ENCODE results near the gene BZW1.

The BZW1 gene

DNA sequence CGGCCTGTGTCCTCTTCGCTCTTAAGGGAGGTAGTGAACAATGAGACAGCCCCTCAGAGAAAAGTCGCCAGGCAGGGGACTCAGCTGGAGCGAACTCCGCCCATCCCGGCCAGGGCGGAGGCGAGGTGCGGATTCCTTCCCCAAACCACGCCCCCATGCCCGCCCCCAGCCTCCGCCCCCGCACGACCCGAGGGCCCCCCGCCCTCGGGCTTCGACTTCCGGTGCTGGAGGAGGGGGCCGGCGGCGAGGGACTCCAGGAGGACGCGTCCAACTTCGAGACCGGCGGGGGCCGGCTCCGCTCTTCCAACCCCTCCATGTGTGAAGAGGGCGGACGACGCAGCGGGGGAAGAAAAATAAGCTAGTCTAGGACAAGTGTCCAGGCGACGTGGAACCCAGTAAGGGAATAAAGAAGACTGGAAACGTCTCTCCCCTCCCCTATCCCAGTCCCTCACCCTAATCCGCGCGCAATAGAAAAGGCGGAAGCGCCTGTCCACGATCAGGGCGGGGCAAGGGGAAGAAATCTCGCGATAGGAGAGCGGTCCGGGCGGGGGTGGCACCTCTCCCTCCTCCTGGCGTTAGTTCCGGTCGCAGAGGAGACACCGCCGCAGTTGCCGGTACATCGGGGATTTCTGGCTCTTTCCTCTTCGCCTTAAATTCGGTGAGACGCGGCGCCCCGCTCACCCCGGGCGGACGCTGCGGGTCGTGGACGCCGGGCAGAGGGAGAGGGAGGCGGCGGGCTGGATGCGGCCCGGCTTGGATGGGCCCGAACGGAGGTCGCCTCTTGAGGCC lies at the start of gene BZW1:
TSS of gene BZW1 (plus strand) at position 578 of the 789 bp plus-strand sequence. CDS start 1,308 bp downstream, outside the sequence.
- FAIRE-seq = peak; percentile 83

DNA sequence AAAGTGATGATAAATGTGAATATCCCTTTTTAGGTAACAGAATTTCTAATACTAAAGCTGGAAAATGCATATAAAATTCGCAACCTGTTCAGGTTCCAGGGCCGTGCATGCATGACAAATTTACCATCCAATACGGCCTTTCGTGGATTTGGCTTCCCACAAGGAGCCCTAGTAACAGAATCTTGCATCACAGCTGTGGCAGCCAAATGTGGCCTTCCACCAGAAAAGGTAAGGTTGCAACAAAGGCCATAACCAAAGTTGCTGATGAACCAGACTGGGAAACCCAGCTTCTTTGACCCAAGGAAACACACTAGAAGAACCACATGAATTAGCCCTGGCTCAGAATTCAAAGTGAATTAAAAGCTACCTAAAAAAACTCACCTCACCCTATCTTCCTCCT lies 49.6 kb upstream of the BZW1 start:
- no peak for FAIRE-seq

DNA sequence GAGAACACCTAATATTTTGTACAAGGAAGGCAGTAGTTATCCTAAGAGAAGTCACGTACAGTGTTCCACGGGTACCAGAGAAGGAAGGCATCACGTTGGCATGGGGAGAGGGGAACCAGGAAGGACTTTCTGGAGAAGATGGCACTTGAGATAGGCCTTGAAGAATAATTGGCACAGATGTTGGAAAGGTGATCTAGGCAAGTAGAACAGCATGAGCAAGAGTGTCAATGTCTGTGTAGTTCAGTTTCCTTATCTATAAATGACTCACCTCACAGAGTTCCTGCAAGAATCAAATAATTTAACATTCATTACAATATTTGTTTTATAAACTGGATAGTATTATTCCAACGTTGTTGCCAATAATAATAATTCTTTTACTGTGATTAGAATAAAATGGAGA lies 48.3 kb upstream of the BZW1 start:
- no peak for FAIRE-seq

DNA sequence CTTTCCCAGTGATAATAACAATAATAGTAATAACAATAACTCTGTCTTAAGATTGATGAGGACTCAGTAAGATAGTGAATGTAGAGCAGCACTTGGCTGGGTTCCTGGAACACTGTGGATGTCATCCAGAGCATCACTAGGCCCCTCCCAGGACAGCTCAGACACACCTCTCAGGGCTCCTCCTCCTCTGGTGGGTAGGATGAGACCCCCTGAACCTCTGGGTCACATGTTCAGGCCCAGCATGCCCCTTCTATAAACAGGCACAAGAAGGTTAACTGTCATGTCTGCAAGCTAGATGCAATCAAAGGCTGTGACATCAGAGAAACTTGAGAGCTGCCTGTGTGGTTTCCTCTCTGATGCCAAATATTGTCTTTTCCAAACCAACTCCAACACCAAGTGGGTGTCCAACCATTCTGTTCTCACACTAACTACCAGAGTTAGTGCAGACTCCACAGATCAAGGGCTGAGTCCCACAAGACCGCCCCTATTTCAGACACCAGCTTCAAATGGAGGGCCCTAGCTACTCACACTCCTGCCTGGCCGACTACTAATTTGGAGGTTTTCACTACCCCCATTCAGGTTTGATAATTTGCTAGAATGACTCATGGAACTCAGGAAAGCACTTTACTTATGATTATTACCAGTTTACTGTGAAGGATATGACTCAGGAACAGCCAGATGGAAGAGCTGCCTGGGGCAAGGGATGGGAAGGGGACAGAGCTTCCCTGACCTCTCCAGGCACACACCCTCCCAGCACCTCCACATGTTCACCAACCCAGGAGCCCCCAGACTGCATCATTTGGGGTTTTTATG lies 46.4 kb upstream of the BZW1 start:
- FAIRE-seq = no peak

DNA sequence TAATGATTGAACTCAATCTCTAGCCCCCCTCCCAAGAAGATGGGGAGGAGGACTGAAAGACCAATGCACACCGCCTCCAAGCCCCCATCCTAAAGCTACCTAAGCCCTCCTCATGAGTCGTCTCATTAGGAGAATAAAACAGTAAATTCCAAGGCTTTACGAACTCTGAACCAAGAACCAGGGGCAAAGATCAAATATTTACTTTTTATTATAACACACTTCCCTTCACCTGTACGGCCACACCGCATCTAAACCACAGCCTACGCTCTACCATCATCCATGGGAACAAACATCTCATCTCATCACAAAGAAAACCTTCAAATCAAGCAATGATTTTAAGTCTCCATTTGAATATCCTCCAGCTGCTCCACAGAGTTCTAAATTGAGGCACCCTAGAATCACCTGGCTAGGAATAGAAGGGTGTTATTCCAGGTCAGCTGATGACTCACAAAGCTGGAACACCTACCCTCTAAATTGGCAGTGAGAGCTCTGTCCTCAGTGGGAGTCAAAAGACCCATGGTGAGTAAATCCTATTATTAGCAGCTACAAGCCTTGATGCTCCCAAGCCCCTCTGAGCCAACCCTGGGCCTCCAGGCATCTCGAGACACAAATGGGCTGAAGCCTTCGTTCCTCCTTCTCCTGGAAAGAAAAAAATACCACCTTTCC lies 45.6 kb upstream of the BZW1 start:
- FAIRE-seq = no peak

DNA sequence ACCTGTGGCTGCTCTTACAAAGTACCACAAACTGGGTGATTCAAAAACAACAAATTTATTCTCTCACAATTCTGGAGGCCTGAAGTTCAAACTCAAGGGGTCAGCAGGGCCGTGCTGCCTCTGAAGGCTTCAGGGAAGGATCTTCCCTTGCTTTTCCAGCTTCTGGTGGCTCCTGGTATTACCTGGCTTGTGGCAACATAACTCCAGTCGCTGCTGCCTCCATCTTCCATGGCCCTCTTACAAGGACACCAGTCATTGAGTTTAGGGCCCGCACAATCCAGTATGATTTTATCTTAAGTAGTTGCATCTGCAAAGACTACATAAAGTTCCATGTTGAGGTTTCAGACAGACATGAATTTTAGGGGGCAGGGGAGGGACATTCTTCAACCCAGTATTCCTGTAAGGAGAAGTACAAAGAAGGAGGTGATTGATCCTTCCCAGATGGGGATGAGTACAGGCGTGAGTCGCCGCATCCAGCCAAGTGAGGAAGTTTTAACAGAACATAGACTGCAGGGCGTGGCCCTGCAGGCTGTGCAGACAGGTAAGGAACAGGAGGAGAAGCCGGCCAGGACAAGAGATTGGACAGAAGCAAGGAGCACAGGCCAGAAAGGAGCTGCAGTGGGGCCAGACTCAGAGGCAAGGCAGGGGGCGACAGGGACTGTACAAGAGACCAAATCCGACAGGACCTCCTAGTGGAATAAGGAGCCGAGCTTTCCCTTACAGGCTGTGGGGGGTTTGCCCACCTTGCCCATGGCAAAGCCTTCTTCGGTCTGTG lies 44.4 kb upstream of the BZW1 start:
- FAIRE-seq = no peak

DNA sequence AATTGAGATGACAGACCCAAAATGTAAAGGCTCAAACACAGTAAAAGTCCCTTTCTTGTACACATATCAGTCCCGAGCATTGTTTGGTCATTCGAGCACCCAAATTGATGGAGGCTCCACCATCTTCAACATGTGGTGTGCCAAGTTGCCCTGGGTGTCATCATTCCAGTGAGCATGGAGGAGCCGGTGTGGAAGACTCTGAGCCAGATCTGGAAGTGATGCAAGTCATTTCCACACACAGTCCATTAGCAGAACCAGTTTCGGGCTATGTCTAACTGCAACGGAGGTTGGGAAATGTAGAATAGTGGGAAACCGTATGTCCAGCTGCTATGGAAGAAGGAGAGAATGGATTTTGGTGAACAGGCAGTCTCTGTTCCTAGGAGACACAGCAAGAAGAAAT lies 40.9 kb upstream of the BZW1 start:
- no peak for FAIRE-seq

DNA sequence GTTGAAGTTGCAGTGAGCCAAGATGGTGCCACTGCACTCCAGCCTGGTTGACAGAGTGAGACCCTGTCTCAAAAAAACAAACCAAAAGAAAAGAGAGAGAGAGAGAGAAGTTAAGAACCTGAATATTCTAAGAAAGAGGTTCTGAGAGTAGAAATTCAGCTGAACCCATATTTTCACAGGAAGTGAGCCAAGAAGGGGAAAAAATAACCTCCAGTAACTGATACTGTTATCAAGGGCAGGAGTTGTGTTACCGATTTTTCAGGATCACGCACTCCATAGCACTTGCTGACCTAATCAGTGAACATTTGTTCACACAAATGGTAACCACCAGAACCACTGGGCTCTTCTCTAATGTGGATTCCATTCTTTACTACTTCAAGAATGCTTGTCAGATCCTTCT lies 39.1 kb upstream of the BZW1 start:
- no peak for FAIRE-seq

DNA sequence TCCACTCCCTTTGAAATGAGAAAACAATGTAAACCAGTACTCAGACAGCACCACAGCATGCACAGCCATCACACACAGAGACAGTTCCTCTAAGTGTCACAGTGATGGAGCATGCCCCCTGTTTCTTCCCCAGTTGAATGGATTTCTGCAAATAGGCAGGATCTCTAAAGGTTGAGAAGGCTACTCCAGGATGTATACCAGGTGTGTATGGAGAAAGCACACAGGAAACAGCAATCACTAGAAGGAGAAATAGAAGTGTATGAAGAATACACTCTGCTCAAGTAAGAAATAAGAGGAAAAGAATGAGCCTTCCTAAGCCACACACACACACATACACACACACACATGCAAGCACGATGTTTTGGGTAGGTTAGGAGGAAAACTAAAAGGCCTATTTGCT lies 38.6 kb upstream of the BZW1 start:
- FAIRE-seq = no peak

DNA sequence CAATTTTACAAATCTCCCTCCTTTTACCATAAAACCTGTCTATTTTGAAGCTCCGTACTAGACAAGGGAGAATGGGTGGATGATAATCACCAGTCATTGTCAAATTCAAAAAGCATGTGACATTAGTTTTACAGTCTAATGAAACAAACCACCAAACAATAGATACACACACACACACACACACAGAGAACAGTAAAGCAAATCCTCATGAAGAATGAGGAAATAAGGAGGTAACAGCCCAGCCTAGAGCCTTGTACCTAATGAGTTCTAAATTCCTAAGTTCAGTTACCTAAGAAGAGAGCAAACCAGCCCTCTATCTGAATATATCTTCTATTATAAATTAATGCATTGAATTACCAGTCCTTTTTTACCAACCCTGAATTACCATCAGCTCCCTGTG lies 36.8 kb upstream of the BZW1 start:
- FAIRE-seq = no peak

DNA sequence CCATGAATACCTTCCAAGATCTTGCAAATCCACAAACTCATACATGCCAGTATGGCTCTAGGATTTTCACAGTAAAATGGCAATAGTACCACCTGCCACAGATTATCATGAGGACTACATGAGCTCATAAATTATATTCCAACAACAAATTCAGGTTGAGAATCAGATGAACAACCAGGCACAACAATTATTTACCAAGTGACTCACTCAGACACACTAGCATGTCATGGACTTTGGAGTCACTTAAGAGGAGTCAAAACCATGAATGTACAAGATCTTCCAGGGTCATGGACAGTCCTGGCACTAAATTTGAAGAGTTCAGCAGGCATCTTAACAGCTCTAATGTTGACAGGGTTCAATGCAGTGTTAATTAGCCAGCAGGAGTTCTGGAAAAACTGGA lies 34.4 kb upstream of the BZW1 start:
- no peak for FAIRE-seq

DNA sequence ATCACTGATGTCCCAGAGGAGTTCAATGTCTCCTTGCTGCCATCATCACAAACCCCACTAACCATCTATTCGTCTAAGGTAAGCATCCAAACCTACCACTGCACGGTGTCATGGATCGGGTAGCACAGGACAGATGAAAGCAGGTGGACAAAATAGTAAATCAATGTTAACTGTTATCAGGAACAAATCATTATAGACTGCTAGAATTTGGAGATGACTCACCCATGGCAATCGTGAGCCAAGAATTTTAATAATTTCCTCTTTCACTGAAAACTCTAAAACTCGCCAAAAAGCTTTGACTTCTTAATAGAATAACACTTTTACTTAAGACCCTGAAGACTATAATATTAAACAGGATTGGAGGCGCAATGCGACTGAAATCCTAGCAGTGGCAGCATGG lies 33.7 kb upstream of the BZW1 start:
- FAIRE-seq = no peak

DNA sequence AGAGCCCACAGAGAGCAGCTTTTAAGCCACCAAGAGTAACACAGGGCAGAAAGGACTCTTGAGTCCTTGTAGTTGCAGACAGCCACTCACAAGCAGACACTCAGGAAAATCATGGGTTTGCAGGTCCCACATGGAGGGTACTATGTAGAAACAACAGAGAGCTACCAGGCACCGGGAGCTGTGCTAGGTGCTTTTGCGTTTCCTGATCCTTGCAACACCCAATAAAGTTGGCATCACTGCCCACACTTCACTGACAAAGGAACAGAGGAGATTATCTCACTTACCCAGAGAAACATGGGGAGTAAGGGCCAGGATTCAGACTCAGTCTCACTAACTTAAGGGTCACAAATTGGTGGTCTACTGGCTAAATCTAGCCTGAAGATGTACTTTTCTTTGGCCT lies 32.5 kb upstream of the BZW1 start:
- no peak for FAIRE-seq

DNA sequence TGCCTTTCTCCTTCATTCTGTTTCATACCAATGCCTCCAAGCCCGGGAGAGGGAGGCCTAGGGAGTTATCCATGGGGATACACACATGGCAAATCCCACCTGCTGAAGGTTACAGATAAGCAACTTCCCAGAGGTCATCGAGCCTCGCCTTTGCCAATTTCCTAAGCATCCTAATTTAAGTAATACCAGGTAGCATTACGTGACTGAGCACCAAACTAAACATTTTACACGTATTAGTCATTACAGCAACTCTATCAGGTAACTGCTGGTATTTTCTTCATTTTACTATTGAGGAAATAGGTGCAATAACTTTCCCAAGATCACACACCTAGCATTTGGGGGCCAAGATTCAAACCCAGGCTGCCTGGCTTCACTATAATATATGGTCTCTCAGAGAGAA lies 30.1 kb upstream of the BZW1 start:
- FAIRE-seq = no peak

DNA sequence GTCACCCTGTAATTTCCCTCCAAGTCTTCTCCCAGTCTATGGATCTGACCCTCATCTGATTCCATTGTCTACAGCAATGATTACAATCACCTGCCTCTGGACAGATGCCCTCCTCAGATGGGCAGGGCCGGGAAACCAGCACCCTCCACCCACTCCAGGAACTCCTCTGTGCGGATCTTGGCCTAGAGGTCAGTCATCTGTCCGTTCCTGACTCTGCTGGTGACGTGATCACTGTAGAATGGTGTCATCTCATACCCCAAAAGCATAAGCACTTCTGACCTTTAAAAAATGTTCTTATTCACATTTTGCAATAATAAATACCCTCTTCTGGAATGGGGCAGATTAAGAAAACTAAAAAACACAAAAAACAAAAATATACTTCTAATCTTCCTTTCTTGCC lies 29.5 kb upstream of the BZW1 start:
- no peak for FAIRE-seq

DNA sequence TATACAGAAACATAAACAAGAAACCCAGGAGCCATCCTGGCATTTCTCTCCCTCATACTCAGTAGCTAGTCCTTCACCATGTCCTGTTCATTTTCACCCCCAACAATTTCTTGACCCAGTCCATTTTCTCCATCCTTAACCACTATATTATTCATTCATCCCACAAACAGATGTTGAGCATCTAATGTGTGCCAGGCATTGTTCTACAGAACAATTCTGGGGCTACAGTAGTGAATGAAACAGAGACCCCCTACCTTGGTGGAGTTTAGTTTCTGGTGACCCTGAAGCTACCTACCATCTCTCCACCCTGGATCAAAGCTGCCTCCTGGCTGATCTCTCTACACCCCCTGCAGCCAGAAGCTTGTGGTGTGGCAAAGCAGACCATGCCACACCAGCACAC lies 27.5 kb upstream of the BZW1 start:
- FAIRE-seq = no peak

DNA sequence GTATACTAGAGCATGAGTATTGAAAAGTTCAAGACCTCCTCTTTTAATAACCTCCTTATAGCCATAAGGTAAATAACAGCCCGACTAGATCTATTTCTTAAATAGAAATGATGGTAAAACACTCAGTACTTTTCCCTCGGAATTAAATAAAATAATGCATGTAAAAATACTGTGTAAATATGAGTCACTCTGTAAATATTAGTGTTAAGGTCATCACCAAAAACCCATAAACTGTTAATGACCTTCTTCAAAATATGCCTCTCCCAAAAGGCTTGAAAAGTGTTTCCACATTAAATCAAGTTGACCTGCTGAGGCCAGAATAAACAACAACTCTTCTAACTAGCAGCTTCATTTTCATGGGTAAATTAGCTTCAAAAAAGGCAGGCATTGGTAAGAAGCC lies 25.3 kb upstream of the BZW1 start:
- no peak for FAIRE-seq

DNA sequence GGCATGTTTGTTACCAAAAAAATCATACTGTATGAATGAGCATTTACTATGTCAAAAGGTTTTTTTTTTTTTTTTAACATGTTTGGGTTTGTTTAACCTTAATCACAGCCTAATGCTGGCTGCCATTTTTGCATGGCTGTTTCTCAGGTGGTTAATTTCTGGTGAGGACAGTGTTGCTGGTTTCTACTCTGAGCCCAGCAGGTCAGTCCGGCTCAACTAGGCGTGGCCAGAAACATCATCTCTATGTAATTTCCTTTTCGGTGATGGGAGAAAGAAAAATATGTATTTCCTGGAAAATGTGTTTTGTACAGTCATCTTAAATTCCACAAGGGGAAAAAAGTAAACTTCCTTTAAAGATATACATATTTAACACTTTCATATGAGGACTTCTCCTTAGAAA lies 24.9 kb upstream of the BZW1 start:
- no peak for FAIRE-seq

DNA sequence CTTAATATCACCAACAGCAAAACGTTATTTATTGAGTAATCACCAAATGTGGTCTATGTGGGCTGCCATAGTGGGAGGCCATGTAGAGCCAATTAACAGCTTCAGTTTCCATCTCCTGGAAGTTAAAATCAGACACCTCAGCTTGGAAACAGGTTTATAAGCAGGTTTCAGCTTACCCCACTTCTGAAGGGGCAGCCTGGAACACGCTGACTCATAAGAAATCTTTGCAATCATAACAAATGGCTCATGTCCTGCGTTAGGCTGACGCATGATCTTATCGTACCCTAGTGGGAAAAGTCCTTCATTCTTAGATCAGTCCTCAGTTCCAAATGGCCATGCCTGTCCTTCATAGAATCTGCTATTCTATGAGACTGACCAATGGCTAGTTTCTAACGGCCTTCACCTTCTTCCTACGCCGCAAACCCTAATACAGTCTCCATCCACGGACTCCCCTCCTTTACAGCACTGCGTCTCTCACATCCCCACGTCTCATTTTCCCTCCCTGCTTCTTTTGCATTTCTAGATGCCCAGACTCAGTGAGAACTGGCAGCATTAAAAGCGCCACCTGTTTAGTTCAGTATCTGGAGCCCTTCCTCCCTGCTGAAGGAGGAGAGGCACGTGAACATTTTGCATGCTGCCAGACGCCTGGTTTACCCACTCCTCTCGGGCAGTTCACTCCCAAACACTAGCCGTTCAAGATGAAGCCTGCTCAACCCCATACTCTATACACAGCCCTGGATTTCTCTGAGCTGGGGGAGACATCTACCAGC lies 24.2 kb upstream of the BZW1 start:
- no peak for FAIRE-seq

DNA sequence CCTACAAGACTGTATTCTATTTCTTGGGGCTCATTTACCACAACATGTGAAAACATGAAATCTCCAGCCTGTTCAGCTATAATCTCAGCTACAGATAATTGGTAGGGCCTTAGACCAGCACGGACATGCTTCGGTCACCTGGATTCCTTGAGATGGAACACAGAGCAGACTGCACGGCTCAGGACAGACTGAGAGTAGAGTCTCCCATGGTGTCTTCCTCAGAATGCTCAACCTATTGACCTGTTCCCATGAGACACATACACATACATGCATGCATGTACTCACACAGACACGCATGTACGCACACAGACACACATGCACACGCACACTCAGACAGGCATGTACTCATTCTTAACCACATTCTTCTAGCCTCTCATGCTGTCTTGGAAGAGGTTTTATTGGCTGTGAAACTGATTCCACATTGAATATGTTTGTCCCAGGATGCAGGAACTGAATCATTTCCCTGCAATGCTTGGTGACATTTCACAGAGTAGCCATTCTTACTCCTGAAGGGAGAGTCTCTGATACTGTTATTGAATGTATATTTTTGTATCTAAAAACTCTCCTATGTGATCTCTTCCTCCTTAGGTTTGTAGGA lies 23.5 kb upstream of the BZW1 start:
- FAIRE-seq = no peak

DNA sequence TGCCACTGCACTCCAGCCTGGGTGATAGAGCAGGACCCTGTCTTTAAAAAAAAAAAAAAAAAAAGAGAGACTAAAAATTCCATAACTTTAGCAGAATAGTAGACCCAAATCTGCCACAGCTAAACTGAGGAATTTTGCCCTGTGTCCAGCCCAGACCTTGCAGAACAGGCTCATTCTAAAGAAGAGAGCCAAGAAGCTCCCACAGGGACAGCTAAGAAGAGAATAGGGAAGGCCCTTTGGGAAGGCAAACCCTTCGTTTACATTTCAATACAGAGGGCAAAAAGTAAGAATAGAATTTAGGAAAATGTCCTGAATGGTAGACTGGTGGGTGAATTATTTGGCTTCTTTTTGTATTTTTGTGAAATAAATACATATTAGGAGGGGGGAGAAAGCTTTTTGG lies 21.5 kb upstream of the BZW1 start:
- FAIRE-seq = no peak

DNA sequence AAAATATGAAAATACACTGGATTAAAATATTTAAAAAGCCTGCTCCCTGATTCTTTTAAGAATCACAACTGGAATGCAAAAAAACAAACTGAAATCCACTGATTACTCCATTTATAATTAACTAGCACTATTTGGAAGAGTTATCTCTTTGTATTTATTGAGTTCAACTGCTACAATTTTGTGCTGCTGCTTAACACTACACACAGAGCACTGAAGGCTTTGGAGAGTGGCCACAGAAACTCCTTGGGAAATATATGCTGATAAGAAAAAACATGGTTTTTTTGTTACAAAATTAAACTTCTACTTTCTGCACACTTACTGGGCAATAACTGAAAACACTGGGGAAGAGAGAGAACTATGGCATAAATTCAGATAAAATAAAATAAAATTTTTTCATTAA lies 19.8 kb upstream of the BZW1 start:
- FAIRE-seq = no peak

Data from TTC549 (cell line).